ENCODE data around the gene KRT75.
A peak's percentile ranks its signal among the peaks of the same experiment; 100 is the strongest.

The KRT75 gene

DNA sequence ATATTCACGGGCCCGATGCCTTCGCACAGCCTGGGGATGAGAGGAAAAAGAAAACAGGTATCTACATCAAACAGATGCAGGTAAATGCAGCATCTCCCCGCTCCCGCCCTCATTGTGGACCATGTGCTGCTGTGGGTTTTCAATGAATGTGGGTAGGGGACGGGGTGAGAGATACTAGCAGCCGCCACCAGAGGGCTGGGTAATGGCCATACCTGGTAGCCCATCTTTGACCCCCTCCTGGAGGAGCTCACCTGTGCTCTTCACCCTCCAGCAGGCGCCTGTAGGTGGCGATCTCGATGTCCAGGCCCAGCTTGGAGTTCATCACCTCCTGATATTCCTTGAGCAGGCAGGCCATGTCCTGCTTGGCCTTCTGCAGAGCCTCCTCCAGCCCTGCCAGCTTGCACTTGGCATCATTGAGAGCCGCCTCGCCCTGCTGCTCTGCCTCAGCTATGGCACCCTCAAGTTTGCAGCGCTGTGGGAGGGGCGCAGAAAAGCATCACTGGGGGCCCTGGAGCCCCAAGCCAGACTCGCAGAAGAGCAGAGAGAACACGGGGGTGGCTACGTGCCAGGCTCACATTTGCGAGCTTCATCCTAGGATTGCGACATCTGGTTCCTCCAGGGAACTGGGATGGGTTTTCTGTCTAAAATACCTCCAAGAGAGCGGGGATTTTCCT, 38.3 kb downstream of the KRT75 start:
- DNase-seq (ENCODE audit: insufficient read length, low spot score) = no peak
- no peak for FAIRE-seq
- TF ChIP-seq, protein P1, sequence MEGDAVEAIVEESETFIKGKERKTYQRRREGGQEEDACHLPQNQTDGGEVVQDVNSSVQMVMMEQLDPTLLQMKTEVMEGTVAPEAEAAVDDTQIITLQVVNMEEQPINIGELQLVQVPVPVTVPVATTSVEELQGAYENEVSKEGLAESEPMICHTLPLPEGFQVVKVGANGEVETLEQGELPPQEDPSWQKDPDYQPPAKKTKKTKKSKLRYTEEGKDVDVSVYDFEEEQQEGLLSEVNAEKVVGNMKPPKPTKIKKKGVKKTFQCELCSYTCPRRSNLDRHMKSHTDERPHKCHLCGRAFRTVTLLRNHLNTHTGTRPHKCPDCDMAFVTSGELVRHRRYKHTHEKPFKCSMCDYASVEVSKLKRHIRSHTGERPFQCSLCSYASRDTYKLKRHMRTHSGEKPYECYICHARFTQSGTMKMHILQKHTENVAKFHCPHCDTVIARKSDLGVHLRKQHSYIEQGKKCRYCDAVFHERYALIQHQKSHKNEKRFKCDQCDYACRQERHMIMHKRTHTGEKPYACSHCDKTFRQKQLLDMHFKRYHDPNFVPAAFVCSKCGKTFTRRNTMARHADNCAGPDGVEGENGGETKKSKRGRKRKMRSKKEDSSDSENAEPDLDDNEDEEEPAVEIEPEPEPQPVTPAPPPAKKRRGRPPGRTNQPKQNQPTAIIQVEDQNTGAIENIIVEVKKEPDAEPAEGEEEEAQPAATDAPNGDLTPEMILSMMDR (IDR thresholded peaks at IDR 0.05; ENCODE audit: insufficient read depth, missing control alignments) = no peak

DNA sequence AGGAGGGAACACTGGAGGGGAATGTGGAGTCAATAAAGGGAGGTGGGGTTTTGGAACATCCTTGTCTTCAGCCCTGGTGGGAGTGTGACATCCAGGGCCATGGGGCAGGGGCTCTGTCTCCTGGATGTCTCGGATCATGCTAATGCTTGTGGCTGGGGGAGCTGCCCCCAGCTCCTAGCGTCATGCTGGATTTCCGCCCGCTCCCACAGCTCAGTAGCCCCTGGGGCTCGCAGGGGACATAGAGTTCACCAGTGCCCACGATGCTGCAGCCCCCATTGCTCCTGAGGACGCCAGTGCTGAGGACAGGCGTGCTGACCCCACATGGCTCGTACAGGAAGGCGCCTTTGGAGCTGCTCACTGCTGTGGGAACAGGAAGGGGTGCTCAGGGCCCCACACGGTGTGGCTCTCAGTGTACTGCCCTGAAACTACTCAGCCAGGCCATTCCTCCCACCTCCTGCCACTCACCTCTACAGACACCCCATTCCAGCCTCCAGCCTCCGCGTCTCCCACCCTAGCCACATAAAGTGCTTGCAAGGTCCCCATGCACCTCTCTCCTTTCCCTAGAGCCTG, 39.2 kb downstream of the KRT75 start:
- no peak for FAIRE-seq
- TF ChIP-seq, protein P1 (IDR thresholded peaks at IDR 0.05; ENCODE audit: insufficient read depth, missing control alignments) = no peak

DNA sequence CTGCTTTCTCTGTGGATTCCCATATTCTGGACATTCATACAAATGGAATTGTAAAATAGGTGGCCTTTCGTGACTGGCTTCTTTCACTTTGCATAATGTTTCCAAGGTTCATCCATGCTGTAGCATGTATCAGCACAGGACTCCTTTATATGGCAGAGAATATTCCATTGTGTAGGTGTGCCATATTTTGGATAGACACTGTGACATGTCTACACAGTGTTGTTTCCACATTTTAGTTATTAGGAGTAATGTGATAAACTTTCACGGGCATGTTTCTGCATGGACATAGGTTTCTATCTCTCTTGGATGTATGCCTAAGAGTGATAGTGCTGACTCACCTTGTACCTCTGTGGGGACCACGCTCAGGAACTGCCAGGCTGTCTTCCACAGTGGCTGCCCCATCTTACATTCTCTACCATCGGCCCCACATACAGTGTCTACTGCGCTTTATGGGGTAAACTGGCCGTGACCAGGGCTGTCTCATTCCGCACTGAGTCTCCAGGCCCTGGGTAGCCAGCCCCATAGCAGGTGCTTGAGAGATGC, 41.6 kb downstream of the KRT75 start:
- TF ChIP-seq, protein P1 (IDR thresholded peaks at IDR 0.05; ENCODE audit: insufficient read depth, missing control alignments) = no peak
- DNase-seq (ENCODE audit: insufficient read length, low spot score) (no peak), FAIRE-seq (no peak)

More for the DNA sequence above, 39.2 kb downstream of the KRT75 start:
- DNase-seq (ENCODE audit: insufficient read length, low spot score) = no peak

DNA sequence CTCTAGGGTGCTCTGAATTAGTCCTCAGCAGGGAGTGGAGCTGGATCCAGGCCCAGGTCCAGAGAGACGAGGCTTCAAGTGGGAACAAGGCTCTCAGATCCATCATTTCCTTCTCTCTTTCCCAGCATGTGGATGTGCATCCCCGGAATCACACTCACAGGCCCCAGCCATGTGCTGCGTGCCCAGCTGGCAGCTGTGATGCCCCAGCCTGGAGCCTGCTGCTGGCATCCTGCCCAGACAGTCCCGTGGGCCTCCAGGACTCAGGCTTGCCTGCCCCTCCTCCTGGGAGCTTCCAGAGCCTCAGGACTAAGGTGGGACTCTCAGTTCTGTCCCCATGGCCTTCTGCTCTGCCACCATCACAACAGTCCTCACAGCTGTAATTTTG, 42.6 kb downstream of the KRT75 start:
- no peak for FAIRE-seq
- no peak for DNase-seq (ENCODE audit: insufficient read length, low spot score)
- TF ChIP-seq, protein P1 (IDR thresholded peaks at IDR 0.05; ENCODE audit: insufficient read depth, missing control alignments) = no peak

DNA sequence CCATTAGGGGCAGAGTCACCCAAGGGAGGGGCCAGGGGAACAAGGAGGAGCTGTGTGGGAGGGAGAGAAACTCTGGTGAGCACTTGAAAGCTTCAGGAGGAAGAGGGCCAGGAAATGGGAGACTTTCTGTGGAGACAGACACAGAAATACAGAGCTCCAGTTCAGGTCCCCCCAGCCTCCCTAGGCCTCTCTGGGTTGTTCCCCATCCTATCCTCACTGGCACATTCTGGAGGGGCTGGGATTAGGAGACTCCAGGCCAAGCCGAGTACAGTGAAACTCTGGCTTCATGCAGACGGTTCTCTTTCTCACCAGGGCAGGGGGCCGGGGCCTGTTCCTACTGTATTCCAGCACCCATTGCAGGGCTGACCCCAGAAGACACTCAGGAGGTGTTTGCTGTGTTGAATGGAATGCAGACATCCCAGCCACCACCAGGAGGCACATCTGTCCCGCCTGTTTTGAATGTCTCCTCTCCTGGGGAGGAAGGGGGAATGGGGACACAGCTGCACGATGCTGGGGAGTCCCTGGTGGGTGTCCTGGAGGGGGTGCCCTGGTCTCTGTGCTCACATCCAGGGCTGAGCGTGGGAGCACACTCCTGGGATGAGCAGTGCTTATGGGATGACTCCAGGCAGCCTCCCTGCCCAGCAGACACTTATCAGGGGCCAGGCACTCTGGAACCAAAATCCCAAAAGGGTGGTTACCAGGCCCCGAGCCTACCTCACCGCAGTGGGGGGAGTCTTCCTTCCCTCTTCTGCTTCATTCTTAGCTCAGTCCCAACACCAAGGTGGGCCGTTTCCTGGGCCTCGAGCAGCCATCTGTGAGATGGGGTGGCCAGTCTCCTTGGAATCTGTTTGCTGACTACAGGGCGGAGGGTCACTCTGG, 43.2 kb downstream of the KRT75 start:
- TF ChIP-seq, protein P1 (IDR thresholded peaks at IDR 0.05; ENCODE audit: insufficient read depth, missing control alignments) = peak; percentile 29
- DNase-seq (ENCODE audit: insufficient read length, low spot score) (no peak), FAIRE-seq (no peak)

DNA sequence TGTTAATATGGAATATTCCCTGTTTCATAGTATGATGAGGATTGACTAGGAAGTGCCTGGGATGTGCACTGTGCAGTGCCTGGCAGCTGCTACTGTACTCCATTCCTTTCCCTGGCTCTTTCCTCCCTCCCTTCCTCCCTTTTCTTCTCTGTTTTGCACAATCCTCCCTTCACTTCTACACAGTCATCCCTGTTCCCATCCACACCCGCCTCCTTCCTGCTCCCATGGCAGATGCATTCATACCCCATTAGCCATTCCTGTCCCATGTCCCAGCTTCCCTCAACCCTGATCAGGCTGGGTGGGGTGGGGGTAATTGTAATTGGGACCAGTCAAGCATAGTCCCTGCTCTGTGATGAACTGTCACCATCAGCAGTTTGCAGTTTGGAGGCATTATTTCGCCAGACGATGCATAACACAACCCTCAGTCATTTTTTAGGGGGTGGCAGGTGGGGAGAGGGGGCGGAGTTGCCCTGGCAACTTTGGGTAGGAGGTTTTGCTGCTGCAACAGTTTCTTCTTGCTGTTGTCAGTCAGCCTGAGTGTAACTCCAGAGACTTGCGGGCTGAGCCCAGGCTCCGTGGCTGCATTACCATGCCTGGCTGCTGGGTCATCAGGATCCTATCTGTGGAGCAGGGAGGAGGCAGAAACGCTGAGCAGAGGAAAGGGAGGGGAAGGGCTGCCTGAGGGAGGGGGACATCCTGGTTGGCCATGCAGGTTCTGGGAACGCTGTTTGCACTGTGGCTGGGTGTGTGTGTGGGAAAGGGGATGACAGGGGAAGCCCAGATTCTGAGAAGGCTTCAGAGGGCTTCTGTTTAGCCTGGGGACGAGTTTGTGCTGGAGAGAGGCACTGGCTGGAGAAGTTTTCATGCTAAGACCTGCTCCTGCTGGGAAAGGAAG, 44.6 kb downstream of the KRT75 start:
- TF ChIP-seq, protein P1 (IDR thresholded peaks at IDR 0.05; ENCODE audit: insufficient read depth, missing control alignments) = no peak
- DNase-seq (ENCODE audit: insufficient read length, low spot score) (no peak), FAIRE-seq (no peak)
